Activated T-helper 9 cell treated with anti-CD3 and anti-CD28 coated beads, Interleukin-2, amount 50 U/mL, for 16 hours (primary cell): ENCODE results near the gene BAZ2B.
"Not testable (repeated sequence)": the region's sequence is repeated elsewhere in the genome, so short reads cannot be mapped to it uniquely, and the experiment has no call there.

ENCODE experiments used
- DNase-seq: peaks from one replicate; pipeline ENCODE4 v3.0.0-alpha.2; 2020; ENCODE audit warnings: low read depth

The BAZ2B gene

GRCh38 chr2:159535261-159535660, 81.1 kb downstream of the BAZ2B start:
- not testable (repeated sequence) for DNase-seq

DNA sequence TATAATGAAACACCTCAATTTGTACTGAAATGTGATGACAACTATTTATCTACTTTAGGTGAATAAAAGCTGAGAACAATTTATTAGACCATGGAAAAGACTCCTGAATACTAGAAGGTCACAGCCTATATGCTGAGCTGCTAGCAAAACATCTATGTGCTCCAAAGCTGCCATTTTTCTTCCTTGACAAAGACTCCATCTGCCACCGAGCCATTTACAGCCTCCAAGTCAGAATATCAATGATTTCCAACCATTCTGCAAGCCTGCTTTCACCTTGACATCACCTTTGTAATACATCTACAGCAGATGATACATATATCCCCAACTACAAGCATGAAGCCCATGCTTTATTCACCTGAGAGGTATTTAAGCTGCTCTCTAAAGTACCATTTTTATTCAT, 84.9 kb downstream of the BAZ2B start:
- no peak for DNase-seq

DNA sequence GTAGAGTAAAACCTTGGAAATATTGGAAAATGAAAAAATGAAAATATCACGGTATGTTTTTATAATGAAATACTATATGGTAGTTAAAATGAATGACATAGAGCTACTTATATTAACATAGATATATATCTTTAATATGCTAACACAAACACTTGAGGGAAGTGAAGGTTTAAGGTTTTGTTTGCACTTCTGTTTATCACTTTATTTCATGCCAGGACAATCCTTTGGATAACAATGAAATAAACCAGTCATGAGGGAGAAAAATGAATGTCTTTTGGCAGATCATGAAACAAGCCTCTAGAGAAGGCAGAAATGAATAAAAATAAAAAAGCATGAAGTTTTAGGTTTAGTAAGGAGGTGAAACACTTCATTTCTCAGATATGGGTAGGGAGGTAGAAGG, 89.9 kb downstream of the BAZ2B start:
- no peak for DNase-seq

- DNase-seq, result no peak
These were observed 91.3 kb downstream of the BAZ2B start for GRCh38 chr2:159525012-159525411.

- DNase-seq, result no peak
These were observed 95.1 kb downstream of the BAZ2B start for GRCh38 chr2:159521272-159521671.

DNA sequence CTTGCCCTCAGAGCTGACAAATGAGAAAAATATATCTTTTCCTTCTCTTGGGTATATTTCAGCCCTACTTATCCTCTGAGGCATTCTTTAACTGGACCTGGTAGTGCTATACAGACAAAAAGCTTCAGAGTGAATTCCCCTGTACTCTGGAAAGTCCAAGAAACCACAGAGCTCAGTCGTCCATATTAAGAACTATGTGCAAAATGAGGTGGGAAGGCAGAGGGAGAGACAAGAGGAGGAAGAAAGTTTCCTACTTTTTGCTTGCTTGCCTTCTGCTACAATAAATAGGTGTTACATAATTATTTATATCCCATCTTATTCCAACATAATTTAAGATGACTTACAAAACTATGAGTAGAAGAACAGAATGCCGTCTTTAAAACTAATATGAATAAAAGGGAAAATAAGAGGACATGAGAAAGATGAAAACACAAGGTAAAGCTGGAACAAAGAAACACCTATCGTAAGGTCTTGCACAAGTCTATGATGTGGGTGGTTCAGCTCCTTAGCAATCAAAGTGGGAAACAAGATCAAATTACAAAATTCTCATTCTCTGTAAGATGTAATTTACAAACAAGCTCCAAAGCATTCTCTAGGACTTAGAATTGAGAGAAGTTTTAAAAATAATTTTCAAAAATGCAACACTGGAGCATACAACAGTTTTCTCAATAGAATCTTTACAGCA, 97.9 kb downstream of the BAZ2B start:
- DNase-seq, result no peak

DNA sequence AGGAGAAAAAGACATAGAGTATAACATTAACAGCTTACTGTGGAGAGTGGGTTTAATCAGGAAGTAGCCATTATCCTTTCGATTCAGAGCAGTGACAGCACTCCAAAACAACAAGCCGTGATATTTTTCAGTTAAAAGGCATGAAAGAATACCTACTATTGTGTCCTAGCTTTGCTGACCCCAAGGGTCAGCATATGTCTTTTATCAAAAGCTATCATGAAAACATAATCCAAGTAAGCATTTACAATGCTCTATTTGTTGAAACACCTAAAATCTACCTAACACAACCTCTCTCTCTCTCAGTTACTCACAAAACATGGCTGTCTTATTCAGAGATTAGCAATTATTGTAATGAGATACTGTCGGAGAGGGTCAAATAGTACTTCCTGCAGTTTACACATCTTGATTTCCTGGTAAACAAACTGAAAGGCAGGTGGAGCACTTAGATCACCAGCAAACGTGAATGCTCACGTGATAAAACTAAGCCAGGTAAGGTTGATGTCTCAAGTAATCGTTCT, 100.0 kb downstream of the BAZ2B start:
- DNase-seq, result no peak

GRCh38 chr2:159515441-159515840, 100.9 kb downstream of the BAZ2B start:
- no peak for DNase-seq

DNA sequence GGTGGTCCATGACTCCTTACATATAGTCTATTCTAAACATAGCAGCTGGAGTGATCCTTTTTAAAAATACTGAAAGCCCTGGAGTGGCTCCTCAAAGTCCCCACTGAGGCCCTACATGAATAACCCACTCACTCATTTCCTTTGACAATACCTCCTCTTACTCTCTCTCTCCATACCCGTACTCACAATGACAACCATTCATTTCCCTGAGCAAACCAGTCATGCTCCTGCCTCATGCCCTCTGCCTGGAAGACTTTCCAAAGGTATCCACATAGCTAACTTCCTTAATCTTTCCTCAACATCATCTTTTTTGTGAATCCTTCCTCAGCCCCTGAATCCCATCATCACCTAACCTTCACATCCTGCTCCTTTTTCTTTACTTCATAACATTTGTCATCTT, 102.6 kb downstream of the BAZ2B start:
- no peak for DNase-seq

DNA sequence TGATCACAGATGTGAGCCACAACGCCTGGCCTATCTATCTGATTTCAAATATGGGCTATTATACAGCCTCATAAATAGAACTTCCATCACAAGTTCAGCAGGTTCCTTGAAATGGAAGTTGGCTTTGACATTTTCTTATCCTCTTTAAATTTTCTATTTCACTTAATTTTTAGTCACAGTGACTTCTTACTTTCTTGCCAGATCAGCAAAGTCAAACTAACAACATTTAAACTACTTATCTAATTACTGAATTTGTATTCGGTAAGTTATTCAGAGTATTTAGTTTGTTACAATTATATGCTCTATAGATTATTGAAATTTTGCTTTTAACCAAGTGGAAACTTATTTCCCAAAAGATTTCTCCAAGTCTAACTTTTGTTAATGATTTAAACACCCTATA, 108.2 kb downstream of the BAZ2B start:
- no peak for DNase-seq

DNA sequence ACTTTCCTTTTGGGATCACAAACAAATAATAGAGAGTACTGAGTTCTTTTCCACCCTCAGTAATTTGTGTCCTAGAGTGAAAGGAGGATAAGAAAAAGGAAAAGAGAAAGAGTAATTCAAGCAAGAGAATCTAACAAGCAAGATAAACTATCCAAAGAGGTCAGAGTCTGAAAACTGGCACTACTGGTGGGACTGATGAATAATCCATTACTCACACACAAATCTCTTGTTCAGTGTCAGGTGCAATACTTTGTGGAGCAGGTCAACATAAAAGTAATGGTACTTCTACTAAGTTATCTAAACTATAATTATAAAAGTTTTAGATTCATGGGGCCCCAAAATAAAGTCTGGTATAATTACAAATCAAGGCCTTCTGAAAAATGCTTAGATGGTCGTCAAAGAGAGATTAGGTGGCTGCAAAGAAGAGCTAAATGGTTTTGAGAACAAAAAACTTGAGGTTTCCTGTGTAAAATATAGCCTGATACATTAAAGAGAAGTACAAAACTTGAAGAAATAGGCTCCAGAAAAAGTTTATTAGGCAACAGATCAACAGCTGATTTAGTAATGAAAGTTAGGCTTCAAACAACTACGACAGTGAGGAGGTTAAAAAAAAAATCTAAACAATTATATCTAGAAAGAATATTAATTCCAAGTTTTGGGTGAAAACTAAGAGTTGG, 109.4 kb downstream of the BAZ2B start:
- no peak for DNase-seq

DNA sequence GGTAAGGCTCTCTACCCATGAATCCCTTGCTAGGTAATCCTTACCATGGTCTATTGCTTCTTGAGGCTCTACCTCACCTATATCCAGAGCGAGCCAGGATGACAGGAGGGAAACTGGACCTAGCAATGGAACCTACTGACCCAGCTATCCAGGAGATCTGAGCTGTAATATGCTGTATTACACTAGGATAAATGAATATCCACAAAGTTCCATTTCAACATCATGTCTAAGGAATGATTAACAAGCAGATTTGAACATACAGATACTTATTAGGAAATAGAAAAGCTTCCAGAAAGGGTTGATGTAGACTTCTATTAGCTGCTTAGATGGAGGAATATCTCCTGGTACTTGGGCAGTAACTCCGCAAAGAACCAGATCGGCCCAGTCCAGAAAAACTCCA, 110.1 kb downstream of the BAZ2B start:
- DNase-seq, result no peak

GRCh38 chr2:159505196-159505595, 111.2 kb downstream of the BAZ2B start:
- no peak for DNase-seq

GRCh38 chr2:159501743-159502142, 114.6 kb downstream of the BAZ2B start:
- no peak for DNase-seq

DNA sequence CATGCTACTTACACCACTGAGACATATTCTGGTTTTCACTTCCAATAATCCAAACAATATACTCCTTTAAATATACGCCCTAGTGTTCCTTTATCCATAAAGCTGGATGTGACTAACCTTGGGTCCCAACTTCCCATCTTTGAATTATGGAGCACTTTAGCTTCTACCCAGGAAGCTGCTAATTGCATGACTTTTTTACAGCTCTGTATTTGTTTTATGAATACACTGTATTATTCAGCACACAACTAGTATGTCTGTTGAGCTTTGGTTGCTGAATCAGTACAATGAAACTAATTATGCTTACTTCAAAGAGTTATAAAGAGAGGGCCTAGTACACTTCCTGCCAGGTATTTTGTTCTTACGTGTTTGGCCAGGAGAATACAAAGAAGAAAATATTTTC, 118.5 kb downstream of the BAZ2B start:
- no peak for DNase-seq

GRCh38 chr2:159497256-159497655, 119.1 kb downstream of the BAZ2B start:
- no peak for DNase-seq

DNA sequence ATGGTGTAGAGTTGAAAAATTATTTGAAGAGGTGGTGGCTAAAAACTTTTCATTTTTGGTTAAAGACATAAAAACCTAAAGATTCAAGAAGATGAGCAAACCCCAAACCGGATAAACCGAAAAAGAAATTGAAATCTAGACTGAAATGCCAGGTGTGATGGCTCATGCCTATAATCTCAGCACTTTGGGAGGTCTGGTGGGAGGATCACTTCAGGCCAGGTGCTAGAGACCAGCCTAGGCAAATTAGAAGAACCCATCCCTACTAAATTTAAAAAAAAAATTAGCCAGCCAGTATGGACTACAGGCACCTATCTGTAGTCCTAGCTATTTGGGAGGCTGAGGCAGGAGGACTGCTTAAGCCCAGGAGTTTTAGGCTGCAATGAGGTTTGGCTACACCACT, 126.9 kb downstream of the BAZ2B start:
- no peak for DNase-seq

- DNase-seq, result no peak
These were observed 131.8 kb downstream of the BAZ2B start for GRCh38 chr2:159484532-159484931.

DNA sequence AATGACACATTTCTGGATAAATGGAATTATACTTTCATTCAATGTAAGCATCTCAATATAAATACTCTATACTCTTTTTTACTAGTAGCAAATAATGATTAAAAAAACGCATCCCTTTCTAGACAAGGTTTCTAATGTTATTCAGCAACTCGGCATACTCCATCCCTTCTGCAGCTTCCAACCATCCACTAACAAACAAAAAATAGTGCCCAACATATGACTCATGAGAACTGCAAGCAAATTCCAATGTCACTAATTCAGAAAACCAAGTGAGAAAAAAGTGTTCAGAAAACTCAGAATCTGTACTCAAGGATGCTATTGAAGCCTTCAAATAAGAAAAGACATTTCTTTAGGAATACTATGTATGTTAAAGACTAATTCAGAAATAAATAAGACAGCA, 140.0 kb downstream of the BAZ2B start:
- DNase-seq, result no peak

DNA sequence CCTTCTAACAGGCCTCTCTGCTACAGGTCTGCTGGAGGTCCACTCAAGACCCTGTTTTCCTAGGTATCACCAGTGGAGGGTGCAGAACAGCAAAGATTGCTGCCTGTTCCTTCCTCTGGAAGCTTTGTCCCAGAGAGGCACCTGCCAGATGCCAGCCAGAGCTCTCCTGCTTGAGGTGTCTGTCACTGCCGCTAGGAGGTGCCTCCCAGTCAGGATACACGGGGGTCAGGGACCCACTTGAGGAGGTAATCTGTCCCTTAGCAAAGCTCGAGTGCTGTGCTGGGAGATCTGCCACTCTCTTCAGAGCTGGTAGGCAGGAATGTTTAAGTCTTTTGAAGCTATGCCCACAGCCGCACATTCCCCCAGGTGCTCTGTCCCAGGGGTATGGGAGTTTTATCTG, 140.6 kb downstream of the BAZ2B start:
- DNase-seq, result no peak

GRCh38 chr2:159471340-159471739, 145.0 kb downstream of the BAZ2B start:
- DNase-seq, result no peak

DNA sequence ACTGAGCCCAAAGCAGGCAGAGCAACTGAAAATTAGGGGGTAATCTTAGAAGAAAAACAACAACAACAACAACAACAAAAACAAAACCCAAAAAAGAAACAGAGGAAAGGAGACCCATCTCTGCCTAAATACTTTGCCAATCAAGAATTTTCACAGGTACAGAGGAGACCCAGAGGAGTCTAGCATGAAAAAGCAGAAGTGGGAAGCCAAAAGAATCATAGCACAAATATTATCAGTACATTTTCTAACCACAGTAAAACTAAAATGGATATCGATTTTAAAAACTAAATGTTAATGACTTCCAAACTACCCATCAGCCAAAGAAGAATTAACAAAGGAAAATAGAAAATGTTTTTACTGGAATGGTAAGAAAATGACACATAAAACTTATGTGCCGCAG, 148.1 kb downstream of the BAZ2B start:
- DNase-seq, result no peak

DNA sequence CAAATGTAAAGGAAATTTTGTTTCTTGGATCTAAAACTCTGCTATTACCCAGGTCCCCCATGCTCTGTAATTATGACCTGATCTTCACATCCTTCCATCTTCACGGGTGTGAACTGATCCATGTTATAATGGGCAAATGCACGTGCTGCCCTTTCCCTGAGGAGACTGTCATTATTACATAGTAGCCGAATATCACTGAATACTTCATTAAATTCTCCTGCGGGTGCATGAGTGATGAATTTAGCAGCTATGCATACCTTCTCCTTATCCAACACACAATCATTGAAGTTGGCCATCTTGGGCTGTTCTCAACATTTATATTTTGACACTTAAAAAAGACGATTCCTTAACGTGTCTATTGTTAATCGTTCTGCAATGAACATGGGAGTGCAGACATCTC, 153.4 kb downstream of the BAZ2B start:
- no peak for DNase-seq
